ENCODE results near the gene MGRN1. TPM values are rescaled to one million over a fixed set of nuclear protein-coding genes. Genes with fewer than 3 reads are reported as not detected.
A peak's percentile ranks its signal among the peaks of the same experiment; 100 is the strongest.

Gene MGRN1
- total and polyA plus RNA-seq, 2 of the 13 experiments (the other 11 are each of a cell fraction or from before 2014, with no cell fraction given): 11.9 to 12.6 TPM

DNA sequence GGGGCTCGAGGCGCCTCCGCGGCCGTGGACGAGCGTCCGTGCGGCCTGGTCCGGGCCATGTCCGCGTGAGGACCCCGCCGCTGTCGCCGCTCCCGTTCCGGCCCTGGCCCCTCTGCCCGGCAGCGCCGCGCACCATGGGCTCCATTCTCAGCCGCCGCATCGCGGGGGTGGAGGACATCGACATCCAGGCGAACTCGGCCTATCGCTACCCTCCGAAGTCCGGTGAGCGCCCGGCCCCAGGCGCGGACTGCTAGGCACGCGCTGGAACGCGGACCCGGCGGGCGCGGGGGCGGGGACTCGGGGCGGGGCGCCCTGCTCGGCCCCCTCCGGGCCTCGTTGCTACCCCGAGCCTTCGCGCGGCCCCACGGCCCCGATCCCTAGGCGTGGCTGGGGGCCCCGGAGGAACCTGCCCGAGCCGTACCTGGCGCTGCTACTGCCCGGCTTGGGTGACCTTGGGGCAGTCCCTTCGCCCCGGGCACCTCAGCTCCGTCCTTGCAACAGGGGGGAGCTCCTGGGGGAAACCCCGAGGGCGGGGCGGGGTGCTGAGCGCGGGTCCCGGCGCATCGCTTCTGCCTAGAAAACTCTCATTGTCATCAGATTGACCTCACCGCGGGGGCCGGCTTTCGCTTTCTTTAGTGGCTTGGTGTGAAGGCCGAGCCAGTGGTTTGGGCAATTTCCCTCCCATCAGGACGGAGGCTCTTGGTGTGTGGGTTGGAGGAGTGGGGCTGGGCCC is 367 bp downstream of the MGRN1 start (continued):
- TF ChIP-seq SCMH1 (CRISPR knock-in tag; IDR thresholded peaks at IDR 0.05; ENCODE audit: borderline replicate concordance) (no peak), JUNB (CRISPR knock-in tag; IDR thresholded peaks at IDR 0.05; ENCODE audit: borderline replicate concordance) (no peak), ZNF761 (CRISPR knock-in tag; conservative IDR thresholded peaks at IDR 0.05) (peak; percentile 33; the same call in 1 of the 2 replicates), NR3C1 (CRISPR knock-in tag; IDR thresholded peaks at IDR 0.05) (no peak), ZKSCAN5 (CRISPR knock-in tag; IDR thresholded peaks at IDR 0.05) (no peak), ARNTL (CRISPR knock-in tag; IDR thresholded peaks at IDR 0.05) (peak; percentile 33; the same call in 1 of the 2 replicates), ZNF766 (CRISPR knock-in tag; IDR thresholded peaks at IDR 0.05; ENCODE audit: borderline replicate concordance) (no peak), ZNF205 (CRISPR knock-in tag; IDR thresholded peaks at IDR 0.05) (peak; percentile 56; the same call in 1 of the 2 replicates), PAX8 (CRISPR knock-in tag; IDR thresholded peaks at IDR 0.05; ENCODE audit: borderline replicate concordance) (0 out of 2 replicates have a peak, but pooled peaks have one; percentile 54), ZSCAN21 (CRISPR knock-in tag; IDR thresholded peaks at IDR 0.05; ENCODE audit: borderline replicate concordance) (peak; percentile 91), ZNF891 (CRISPR knock-in tag; IDR thresholded peaks at IDR 0.05) (peak; percentile 11; the same call in 1 of the 2 replicates), RCOR2 (CRISPR knock-in tag; IDR thresholded peaks at IDR 0.05) (no peak), HOXA3 (CRISPR knock-in tag; IDR thresholded peaks at IDR 0.05) (peak; percentile 61; the same call in 1 of the 2 replicates), TRIM24 (CRISPR knock-in tag; IDR thresholded peaks at IDR 0.05) (no peak)
- TF ChIP-seq, protein P1, sequence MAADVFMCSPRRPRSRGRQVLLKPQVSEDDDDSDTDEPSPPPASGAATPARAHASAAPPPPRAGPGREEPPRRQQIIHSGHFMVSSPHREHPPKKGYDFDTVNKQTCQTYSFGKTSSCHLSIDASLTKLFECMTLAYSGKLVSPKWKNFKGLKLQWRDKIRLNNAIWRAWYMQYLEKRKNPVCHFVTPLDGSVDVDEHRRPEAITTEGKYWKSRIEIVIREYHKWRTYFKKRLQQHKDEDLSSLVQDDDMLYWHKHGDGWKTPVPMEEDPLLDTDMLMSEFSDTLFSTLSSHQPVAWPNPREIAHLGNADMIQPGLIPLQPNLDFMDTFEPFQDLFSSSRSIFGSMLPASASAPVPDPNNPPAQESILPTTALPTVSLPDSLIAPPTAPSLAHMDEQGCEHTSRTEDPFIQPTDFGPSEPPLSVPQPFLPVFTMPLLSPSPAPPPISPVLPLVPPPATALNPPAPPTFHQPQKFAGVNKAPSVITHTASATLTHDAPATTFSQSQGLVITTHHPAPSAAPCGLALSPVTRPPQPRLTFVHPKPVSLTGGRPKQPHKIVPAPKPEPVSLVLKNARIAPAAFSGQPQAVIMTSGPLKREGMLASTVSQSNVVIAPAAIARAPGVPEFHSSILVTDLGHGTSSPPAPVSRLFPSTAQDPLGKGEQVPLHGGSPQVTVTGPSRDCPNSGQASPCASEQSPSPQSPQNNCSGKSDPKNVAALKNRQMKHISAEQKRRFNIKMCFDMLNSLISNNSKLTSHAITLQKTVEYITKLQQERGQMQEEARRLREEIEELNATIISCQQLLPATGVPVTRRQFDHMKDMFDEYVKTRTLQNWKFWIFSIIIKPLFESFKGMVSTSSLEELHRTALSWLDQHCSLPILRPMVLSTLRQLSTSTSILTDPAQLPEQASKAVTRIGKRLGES (CRISPR knock-in tag; IDR thresholded peaks at IDR 0.05; ENCODE audit: borderline replicate concordance): peak; percentile 45; the same call in 1 of the 2 replicates
- TF ChIP-seq, protein P2, sequence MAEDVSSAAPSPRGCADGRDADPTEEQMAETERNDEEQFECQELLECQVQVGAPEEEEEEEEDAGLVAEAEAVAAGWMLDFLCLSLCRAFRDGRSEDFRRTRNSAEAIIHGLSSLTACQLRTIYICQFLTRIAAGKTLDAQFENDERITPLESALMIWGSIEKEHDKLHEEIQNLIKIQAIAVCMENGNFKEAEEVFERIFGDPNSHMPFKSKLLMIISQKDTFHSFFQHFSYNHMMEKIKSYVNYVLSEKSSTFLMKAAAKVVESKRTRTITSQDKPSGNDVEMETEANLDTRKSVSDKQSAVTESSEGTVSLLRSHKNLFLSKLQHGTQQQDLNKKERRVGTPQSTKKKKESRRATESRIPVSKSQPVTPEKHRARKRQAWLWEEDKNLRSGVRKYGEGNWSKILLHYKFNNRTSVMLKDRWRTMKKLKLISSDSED (CRISPR knock-in tag; IDR thresholded peaks at IDR 0.05): peak; percentile 77; the same call in 1 of the 2 replicates
- TF ChIP-seq, protein P3, sequence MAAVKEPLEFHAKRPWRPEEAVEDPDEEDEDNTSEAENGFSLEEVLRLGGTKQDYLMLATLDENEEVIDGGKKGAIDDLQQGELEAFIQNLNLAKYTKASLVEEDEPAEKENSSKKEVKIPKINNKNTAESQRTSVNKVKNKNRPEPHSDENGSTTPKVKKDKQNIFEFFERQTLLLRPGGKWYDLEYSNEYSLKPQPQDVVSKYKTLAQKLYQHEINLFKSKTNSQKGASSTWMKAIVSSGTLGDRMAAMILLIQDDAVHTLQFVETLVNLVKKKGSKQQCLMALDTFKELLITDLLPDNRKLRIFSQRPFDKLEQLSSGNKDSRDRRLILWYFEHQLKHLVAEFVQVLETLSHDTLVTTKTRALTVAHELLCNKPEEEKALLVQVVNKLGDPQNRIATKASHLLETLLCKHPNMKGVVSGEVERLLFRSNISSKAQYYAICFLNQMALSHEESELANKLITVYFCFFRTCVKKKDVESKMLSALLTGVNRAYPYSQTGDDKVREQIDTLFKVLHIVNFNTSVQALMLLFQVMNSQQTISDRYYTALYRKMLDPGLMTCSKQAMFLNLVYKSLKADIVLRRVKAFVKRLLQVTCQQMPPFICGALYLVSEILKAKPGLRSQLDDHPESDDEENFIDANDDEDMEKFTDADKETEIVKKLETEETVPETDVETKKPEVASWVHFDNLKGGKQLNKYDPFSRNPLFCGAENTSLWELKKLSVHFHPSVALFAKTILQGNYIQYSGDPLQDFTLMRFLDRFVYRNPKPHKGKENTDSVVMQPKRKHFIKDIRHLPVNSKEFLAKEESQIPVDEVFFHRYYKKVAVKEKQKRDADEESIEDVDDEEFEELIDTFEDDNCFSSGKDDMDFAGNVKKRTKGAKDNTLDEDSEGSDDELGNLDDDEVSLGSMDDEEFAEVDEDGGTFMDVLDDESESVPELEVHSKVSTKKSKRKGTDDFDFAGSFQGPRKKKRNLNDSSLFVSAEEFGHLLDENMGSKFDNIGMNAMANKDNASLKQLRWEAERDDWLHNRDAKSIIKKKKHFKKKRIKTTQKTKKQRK (IDR thresholded peaks at IDR 0.05; ENCODE audit: low read length): no peak
- TF ChIP-seq, protein P4, sequence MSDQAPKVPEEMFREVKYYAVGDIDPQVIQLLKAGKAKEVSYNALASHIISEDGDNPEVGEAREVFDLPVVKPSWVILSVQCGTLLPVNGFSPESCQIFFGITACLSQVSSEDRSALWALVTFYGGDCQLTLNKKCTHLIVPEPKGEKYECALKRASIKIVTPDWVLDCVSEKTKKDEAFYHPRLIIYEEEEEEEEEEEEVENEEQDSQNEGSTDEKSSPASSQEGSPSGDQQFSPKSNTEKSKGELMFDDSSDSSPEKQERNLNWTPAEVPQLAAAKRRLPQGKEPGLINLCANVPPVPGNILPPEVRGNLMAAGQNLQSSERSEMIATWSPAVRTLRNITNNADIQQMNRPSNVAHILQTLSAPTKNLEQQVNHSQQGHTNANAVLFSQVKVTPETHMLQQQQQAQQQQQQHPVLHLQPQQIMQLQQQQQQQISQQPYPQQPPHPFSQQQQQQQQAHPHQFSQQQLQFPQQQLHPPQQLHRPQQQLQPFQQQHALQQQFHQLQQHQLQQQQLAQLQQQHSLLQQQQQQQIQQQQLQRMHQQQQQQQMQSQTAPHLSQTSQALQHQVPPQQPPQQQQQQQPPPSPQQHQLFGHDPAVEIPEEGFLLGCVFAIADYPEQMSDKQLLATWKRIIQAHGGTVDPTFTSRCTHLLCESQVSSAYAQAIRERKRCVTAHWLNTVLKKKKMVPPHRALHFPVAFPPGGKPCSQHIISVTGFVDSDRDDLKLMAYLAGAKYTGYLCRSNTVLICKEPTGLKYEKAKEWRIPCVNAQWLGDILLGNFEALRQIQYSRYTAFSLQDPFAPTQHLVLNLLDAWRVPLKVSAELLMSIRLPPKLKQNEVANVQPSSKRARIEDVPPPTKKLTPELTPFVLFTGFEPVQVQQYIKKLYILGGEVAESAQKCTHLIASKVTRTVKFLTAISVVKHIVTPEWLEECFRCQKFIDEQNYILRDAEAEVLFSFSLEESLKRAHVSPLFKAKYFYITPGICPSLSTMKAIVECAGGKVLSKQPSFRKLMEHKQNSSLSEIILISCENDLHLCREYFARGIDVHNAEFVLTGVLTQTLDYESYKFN (CRISPR knock-in tag; conservative IDR thresholded peaks at IDR 0.05): peak; percentile 34; the same call in 1 of the 2 replicates

All from HepG2 (cell line).